GM12878 (cell line): ENCODE measurements around the gene CATSPERD. TPM values are rescaled to one million over a fixed set of nuclear protein-coding genes. Genes with fewer than 3 reads are reported as not detected.

Experiments
- ATAC-seq: fragments of 200-7000 bp; cut with Tn5 transposase; 3 replicates; pipeline ENCODE4 v1.9.1; 2020; ENCODE audit warnings: mild to moderate bottlenecking, moderate library complexity
- BruUV-seq: library from RNA; stranded (reverse); fragments of 400-500 nt; replicated peaks from 2 replicates; lab custom pipeline; 2021; lab: Mats Ljungman, UMichigan
- CTCF ChIA-PET: fragments of 300-600 bp; sonication (Branson Sonifier 250); formaldehyde crosslinking; extraction: SDS; loops from one replicate; lab custom pipeline; 2021; ENCODE audit warnings: inconsistent platforms; lab: Yijun Ruan, JAX
- POLR2A ChIA-PET: fragments of 350-600 bp; formaldehyde crosslinking; extraction: SDS; loops from one replicate; lab custom pipeline; 2021; ENCODE audit warnings: inconsistent platforms; lab: Charles Lee
- RAD21 ChIA-PET: fragments of 300-600 bp; sonication (Branson Sonifier 250); formaldehyde crosslinking; loops from one replicate; lab custom pipeline; 2023; ENCODE audit warnings: antibody characterized with exemption; ENCODE audit not compliant: unreplicated experiment; lab: Charles Lee
- SMC1A ChIA-PET: fragments of 300-600 bp; sonication (Branson Sonifier 250); formaldehyde crosslinking; loops from one replicate; lab custom pipeline; 2023; ENCODE audit not compliant: unreplicated experiment, uncharacterized antibody; lab: Charles Lee
- DNase-seq: peaks from one replicate; pipeline ENCODE4 v3.0.0-alpha.2; 2011; ENCODE audit warnings: low read depth, low spot score
- FAIRE-seq: peaks from 3 replicates; lab custom pipeline; 2011; peaks lifted over from hg19 to GRCh38; lab: Jason Lieb, UNC
- H2AFZ ChIP-seq: 2 replicates; pipeline ENCODE4 v1.6.0; 2011; ENCODE audit warnings: low read depth, low read length, control low read depth; ENCODE audit not compliant: control insufficient read depth
- H3K27ac ChIP-seq: 2 replicates; pipeline ENCODE4 v1.5.1; 2011; ENCODE audit warnings: control low read depth; ENCODE audit not compliant: control insufficient read depth, insufficient read depth
- H3K27me3 ChIP-seq, 2 experiments: replicated peaks in 1 of 2; 2 replicates each; pipeline versions ENCODE4 v1.6.0 to v1.6.1; 2011; ENCODE audit warnings: low read length in 1 of 2; ENCODE audit not compliant: control insufficient read depth in 2 of 2, insufficient read depth in 2 of 2
- H3K36me3 ChIP-seq, 2 experiments: 2 replicates each; pipeline ENCODE4 v1.5.1; 2011; ENCODE audit warnings: low read length in 1 of 2; ENCODE audit not compliant: control insufficient read depth in 2 of 2, insufficient read depth in 2 of 2
- H3K4me1 ChIP-seq: 2 replicates; pipeline ENCODE4 v1.6.1; 2011; ENCODE audit warnings: mild to moderate bottlenecking, low read length, moderate library complexity, mixed read lengths; ENCODE audit not compliant: control insufficient read depth, insufficient read depth
- H3K4me2 ChIP-seq: 2 replicates; pipeline ENCODE4 v1.6.0; 2011; ENCODE audit warnings: control low read depth; ENCODE audit not compliant: control insufficient read depth, insufficient read depth
- H3K4me3 ChIP-seq: fragments of 200-600 bp; sonication (generic); 2 replicates; pipeline ENCODE4 v1.5.1; 2016
- H3K79me2 ChIP-seq: 2 replicates; pipeline ENCODE4 v1.6.0; 2011; ENCODE audit warnings: low read length; ENCODE audit not compliant: control insufficient read depth, insufficient read depth
- H3K9ac ChIP-seq: 2 replicates; pipeline ENCODE4 v1.8.0; 2011; ENCODE audit warnings: low read length, control low read depth, mixed read lengths; ENCODE audit not compliant: control insufficient read depth, insufficient read depth
- H3K9me3 ChIP-seq: replicated peaks from 3 replicates; pipeline ENCODE4 v1.5.1; 2011; ENCODE audit warnings: mild to moderate bottlenecking, low read length; ENCODE audit not compliant: control insufficient read depth, insufficient read depth
- H4K20me1 ChIP-seq: 2 replicates; pipeline ENCODE4 v1.6.0; 2011; ENCODE audit not compliant: control insufficient read depth, insufficient read depth
- BACH1 ChIP-seq: fragments of 450-650 bp; IDR thresholded peaks from 2 replicates; pipeline ENCODE4 v1.6.1; 2017; ENCODE audit warnings: mild to moderate bottlenecking, borderline replicate concordance
- CBX3 ChIP-seq: fragments of 200-600 bp; sonication (generic); IDR thresholded peaks from 2 replicates; pipeline ENCODE4 v1.6.1; 2016; ENCODE audit warnings: low read depth, borderline replicate concordance
- FOXK2 ChIP-seq: fragments of 450-650 bp; IDR thresholded peaks from 2 replicates; pipeline ENCODE4 v1.6.1; 2017; ENCODE audit warnings: mild to moderate bottlenecking, moderate library complexity
- HDAC6 ChIP-seq: fragments of 200-600 bp; sonication (generic); IDR thresholded peaks from one replicate; pipeline ENCODE4 v1.8.0; 2017; ENCODE audit warnings: antibody characterized with exemption; ENCODE audit not compliant: unreplicated experiment
- LARP7 ChIP-seq: fragments of 450-650 bp; IDR thresholded peaks from 2 replicates; pipeline ENCODE4 v1.6.1; 2017; ENCODE audit warnings: mild to moderate bottlenecking
- MTA3 ChIP-seq: IDR thresholded peaks from 2 replicates; pipeline ENCODE4 v1.6.1; 2012; ENCODE audit warnings: low read length, inconsistent platforms, borderline replicate concordance
- NBN ChIP-seq: fragments of 450-650 bp; IDR thresholded peaks from 2 replicates; pipeline ENCODE4 v1.6.1; 2016
- NFYA ChIP-seq: IDR thresholded peaks from 2 replicates; pipeline ENCODE4 v1.6.1; 2011; ENCODE audit warnings: low read depth, mild to moderate bottlenecking, low read length, improper control_type of control experiment, borderline replicate concordance
- POU2F2 ChIP-seq: IDR thresholded peaks from 3 replicates; pipeline ENCODE4 v1.6.1; 2011; ENCODE audit warnings: low read depth, mild to moderate bottlenecking, low read length, borderline replicate concordance
- SPI1 ChIP-seq: IDR thresholded peaks from 2 replicates; pipeline ENCODE4 v1.6.1; 2011; ENCODE audit warnings: low read depth, mild to moderate bottlenecking, low read length, moderate library complexity, borderline replicate concordance; ENCODE audit not compliant: insufficient read depth
- STAT3 ChIP-seq: IDR thresholded peaks from 2 replicates; pipeline ENCODE4 v1.6.1; 2011; ENCODE audit warnings: low read depth, low read length, improper control_type of control experiment
- TBL1XR1 ChIP-seq: IDR thresholded peaks from 2 replicates; pipeline ENCODE4 v1.6.1; 2012; ENCODE audit warnings: low read depth, low read length, improper control_type of control experiment
- WGBS: methylation state at CpG from one replicate; pipeline ENCODE4 v1.1.6; 2016; ENCODE audit warnings: low lambda C conversion rate; ENCODE audit not compliant: insufficient replicate concordance, insufficient coverage; ENCODE audit errors: missing lambda C conversion rate; 5-methylcytosine and 5-hydroxymethylcytosine counted together
- in situ Hi-C: fragments of 300-500 bp; cut with MboI; formaldehyde crosslinking; loops from 9 replicates; pipeline ENCODE4 v1.14.3; 2018; ENCODE audit warnings: mixed read lengths
- intact Hi-C: fragments of 100-400 bp; cut with micrococcal nuclease; formaldehyde crosslinking; loops from one replicate; pipeline ENCODE4 v1.14.2; 2022; ENCODE audit not compliant: unreplicated experiment
- polyA plus RNA-seq, 11 experiments: library from polyadenylated mRNA; depleted of rRNA in 4 of 11; unstranded in 6 of 11; stranded (reverse) in 5 of 11; fragments of >200 nt; fragmentation: Nextera tagmentation in 4 of 11; fragmentation: Illumina TruSeq in 1 of 11; extraction: Ambion mirVana in 4 of 11; extraction: Trizol in 1 of 11; gene quantifications; 1 replicate in 1 of 11; 2 replicates in 10 of 11; pipeline versions ENCODE4 v1.2.1 to v1.2.3, GENCODE V29; 2011 to 2016; ENCODE audit warnings: inconsistent platforms in 2 of 11, missing spikeins in 2 of 11, low read depth in 1 of 11
- total RNA-seq, 4 experiments: library from RNA; depleted of rRNA in 3 of 4; stranded (reverse); fragments of >200 nt in 3 of 4; fragmentation: Illumina TruSeq in 1 of 4; extraction: Trizol in 1 of 4; gene quantifications; 2 replicates each; pipeline versions ENCODE4 v1.2.1 to v1.2.3, GENCODE V29; 2013 to 2021

The CATSPERD gene
- total and polyA plus RNA-seq, 10 of the 15 experiments (the other 5 are each of a cell fraction or from before 2014, with no cell fraction given), result 0.02 to 0.38 (median 0.11) TPM; not detected in 5

DNA sequence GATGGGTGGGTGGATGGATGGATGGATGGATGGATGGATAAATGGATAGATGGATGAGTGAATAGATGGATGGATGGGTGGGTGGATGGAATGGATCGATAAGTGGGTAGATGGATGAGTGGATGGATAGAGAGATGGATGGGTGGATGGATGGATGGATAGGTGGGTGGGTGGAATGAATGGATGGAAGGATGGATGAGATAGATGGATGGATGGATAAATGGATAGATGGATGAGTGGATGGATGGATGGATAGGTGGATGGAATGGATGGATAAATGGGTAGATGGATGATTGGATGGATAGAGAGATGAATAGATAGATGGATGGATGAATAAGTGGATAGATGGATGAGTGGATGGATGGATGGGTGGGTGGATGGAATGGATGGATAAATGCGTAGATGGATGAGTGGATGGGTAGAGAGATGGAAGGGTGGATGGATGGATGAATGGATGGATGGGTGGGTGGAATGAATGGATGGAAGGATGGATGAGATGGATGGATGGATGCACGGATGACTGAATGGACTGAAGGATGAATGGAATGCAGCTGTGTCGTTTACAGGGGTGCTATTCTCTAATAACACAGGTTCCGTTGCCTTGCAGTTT is 42.3 kb downstream of the CATSPERD start:
- Histone ChIP-seq H2AFZ (no peak overlapping the region), H3K9me3 (no peaks in the 10 kb centered on the region), H3K4me2 (no peak overlapping the region), H3K4me1 (no peaks in the 10 kb centered on the region), H3K27me3 (no peaks in the 10 kb centered on the region), H4K20me1 (no peaks in the 10 kb centered on the region), H3K9ac (no peak overlapping the region), H3K79me2 (no peaks in the 10 kb centered on the region), H3K4me3 (no peak overlapping the region), H3K27ac (no peak overlapping the region), H3K36me3 (no peaks in the 10 kb centered on the region)
- in situ Hi-C loops, result no loop called here
- TF ChIP-seq CBX3, result no peak
- TF ChIP-seq HDAC6, result no peak
- no peak for TF ChIP-seq FOXK2
- no peak for TF ChIP-seq STAT3
- TF ChIP-seq SPI1, result no peak
- no peak for TF ChIP-seq NBN
- TF ChIP-seq TBL1XR1, result no peak
- no peak for TF ChIP-seq NFYA
- TF ChIP-seq POU2F2, result no peak
- no peak for TF ChIP-seq BACH1
- TF ChIP-seq MTA3, result no peak
- no peak for TF ChIP-seq LARP7
- RAD21 ChIA-PET, result no interaction called here
- DNase-seq, result no peak
- no peak for ATAC-seq
- 61% methylated on average over 5 of the region's 5 CpGs for WGBS
- SMC1A ChIA-PET, result no interaction called here
- BruUV-seq, result no TSS peak
- POLR2A ChIA-PET, result no interaction called here
- intact Hi-C loops, result no loop called here
- CTCF ChIA-PET, result no interaction called here
- FAIRE-seq, result no peak
